Measurements from ENCODE around the gene TIMM17A.

- no peak for TF ChIP-seq POLR2AphosphoS5 (IDR thresholded peaks at IDR 0.05; ENCODE audit: low read depth, low read length)
- TF ChIP-seq GABPA (IDR thresholded peaks at IDR 0.05; ENCODE audit: borderline replicate concordance, insufficient read depth, low read length): no peak
- no peak for TF ChIP-seq CTCF (IDR thresholded peaks at IDR 0.05; ENCODE audit: control extremely low read depth in 1 of 3, insufficient read depth in 1 of 3, low read depth in 1 of 3, low read length in 3 of 3)
- no peak for TF ChIP-seq E2F6 (IDR thresholded peaks at IDR 0.05)
Measured at GRCh38 chr1:201985355-201985754, 30.1 kb downstream of the TIMM17A start.
